OCI-LY1 (cell line): Measurements from ENCODE around the gene DEFB131B.
"Not testable (repeated sequence)": the region's sequence is repeated elsewhere in the genome, so short reads cannot be mapped to it uniquely, and the experiment has no call there.

Experiments
- EZH2 ChIP-seq: fragments of 200-600 bp; sonication (generic), shearing (Covaris generic); IDR thresholded peaks from 2 replicates; pipeline ENCODE4 v1.8.0; 2017; ENCODE audit warnings: borderline replicate concordance, mixed run types, mild to moderate bottlenecking, antibody characterized with exemption, low read length, moderate library complexity, mixed read lengths
- TF ChIP-seq, protein P1 (sequence below): fragments of 200-600 bp; sonication (generic), shearing (Covaris generic); IDR thresholded peaks from 2 replicates; pipeline ENCODE4 v1.5.1; 2017; ENCODE audit warnings: mild to moderate bottlenecking, antibody characterized with exemption, low read length, moderate library complexity, mixed read lengths

DNA sequence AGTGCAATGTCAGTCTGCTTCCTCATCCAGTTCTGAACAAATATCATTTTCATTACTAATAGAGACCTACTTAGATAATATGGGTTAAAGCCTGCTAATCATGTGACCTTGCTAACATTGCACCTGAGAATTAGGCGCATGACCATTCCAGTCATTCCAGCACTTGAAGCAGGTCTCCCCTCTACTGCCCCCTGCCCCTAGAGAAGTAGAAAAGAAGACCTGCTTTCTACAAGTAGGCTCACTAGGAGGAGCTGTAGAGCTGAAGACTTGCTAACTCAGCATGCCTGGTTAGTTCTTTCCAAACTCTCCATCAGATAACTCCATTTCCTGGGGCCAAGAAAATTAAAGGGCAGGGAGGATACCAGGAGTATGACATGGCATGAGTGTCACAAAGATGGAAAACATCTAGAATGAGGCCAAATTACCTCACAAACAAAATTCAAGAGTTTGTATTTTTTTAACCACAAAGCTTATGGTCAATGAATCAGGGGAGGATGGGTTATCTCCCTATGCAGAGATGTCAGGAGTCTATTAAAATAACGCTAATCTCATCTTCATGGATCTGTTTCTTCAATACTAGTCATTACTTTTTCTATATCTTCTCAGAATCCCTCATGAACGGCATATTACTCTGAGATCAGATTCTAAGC is 14.2 kb upstream of the DEFB131B start:
- TF ChIP-seq EZH2: not testable (repeated sequence)
- TF ChIP-seq, protein P1, sequence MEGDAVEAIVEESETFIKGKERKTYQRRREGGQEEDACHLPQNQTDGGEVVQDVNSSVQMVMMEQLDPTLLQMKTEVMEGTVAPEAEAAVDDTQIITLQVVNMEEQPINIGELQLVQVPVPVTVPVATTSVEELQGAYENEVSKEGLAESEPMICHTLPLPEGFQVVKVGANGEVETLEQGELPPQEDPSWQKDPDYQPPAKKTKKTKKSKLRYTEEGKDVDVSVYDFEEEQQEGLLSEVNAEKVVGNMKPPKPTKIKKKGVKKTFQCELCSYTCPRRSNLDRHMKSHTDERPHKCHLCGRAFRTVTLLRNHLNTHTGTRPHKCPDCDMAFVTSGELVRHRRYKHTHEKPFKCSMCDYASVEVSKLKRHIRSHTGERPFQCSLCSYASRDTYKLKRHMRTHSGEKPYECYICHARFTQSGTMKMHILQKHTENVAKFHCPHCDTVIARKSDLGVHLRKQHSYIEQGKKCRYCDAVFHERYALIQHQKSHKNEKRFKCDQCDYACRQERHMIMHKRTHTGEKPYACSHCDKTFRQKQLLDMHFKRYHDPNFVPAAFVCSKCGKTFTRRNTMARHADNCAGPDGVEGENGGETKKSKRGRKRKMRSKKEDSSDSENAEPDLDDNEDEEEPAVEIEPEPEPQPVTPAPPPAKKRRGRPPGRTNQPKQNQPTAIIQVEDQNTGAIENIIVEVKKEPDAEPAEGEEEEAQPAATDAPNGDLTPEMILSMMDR: peak; percentile 56
